Body of pancreas (tissue), 4 donors: ENCODE results near the gene EFS. TPM values are rescaled to one million over a fixed set of nuclear protein-coding genes. Genes with fewer than 3 reads are reported as not detected.
A peak's percentile ranks its signal among the peaks of the same experiment; 100 is the strongest.

Source experiments
- ATAC-seq: fragments of 150-250 bp; one replicate; pipeline ENCODE4 v1.9.1; 2016
- DNase-seq, 4 donors: peaks; one replicate each; pipeline ENCODE4 v3.0.0-alpha.2; 2019
- H3K27ac ChIP-seq, 4 donors: fragments of 200-600 bp; sonication (generic); 1 replicate in 3 of 4; 2 replicates in 1 of 4; pipeline versions ENCODE4 v1.5.1 to v1.6.1; 2016 to 2019; ENCODE audit warnings: mild to moderate bottlenecking in 1 of 4, mixed read lengths in 1 of 4, moderate library complexity in 1 of 4
- H3K27me3 ChIP-seq, 2 donors: fragments of 200-600 bp; sonication (generic); one replicate each; pipeline ENCODE4 v1.6.0; 2016; ENCODE audit warnings: mild to moderate bottlenecking in 1 of 2
- H3K36me3 ChIP-seq, 2 donors: fragments of 200-600 bp; sonication (generic); replicated peaks in 1 of 2; 2 replicates each; pipeline ENCODE4 v1.5.1; 2016; ENCODE audit warnings: low read depth in 2 of 2; ENCODE audit not compliant: insufficient read depth in 1 of 2
- H3K4me1 ChIP-seq: fragments of 200-600 bp; sonication (generic); one replicate; pipeline ENCODE4 v1.6.0; 2016
- H3K4me3 ChIP-seq, 2 donors: fragments of 200-600 bp; sonication (generic); 1 replicate in 1 of 2; 2 replicates in 1 of 2; pipeline ENCODE4 v1.5.1; 2016 to 2019
- H3K9me3 ChIP-seq, 3 donors: fragments of 200-600 bp; sonication (generic); 1 replicate in 2 of 3; 2 replicates in 1 of 3; pipeline ENCODE4 v1.5.1; 2016
- POLR2A ChIP-seq, 3 donors: fragments of 450-650 bp; IDR thresholded peaks; one replicate each; pipeline ENCODE4 v1.6.1; 2016; ENCODE audit warnings: antibody characterized with exemption in 3 of 3, mild to moderate bottlenecking in 2 of 3
- WGBS, 2 donors: methylation state at CpG; one replicate each; pipeline ENCODE4 v1.1.5; 2017; 5-methylcytosine and 5-hydroxymethylcytosine counted together
- intact Hi-C: fragments of 100-400 bp; cut with DNase I; formaldehyde crosslinking; loops from one replicate; pipeline ENCODE4 v1.15.1; 2023
- total RNA-seq, 2 donors: library from RNA; depleted of rRNA; stranded (reverse); fragments of >200 nt; gene quantifications; one replicate each; pipeline ENCODE4 v1.1.0, GENCODE V29; 2016
- TF ChIP-seq, protein P1 (sequence below), 7 experiments: fragments of 450-650 bp in 4 of 7; fragments of 200-600 bp in 3 of 7; sonication (generic) in 3 of 7; IDR thresholded peaks; one replicate each; pipeline ENCODE4 v1.5.1; 2016 to 2019; ENCODE audit warnings: antibody characterized with exemption in 7 of 7

EFS gene
- total RNA-seq, 2 donors from 2014 or later = 0.99 to 1.3 TPM

- no peaks in the 10 kb centered on the region for H3K9me3 ChIP-seq
- H3K27ac ChIP-seq = no peak overlapping the region
- TF ChIP-seq POLR2A (IDR thresholded peaks at IDR 0.05) = no peak
- TF ChIP-seq, protein P1, sequence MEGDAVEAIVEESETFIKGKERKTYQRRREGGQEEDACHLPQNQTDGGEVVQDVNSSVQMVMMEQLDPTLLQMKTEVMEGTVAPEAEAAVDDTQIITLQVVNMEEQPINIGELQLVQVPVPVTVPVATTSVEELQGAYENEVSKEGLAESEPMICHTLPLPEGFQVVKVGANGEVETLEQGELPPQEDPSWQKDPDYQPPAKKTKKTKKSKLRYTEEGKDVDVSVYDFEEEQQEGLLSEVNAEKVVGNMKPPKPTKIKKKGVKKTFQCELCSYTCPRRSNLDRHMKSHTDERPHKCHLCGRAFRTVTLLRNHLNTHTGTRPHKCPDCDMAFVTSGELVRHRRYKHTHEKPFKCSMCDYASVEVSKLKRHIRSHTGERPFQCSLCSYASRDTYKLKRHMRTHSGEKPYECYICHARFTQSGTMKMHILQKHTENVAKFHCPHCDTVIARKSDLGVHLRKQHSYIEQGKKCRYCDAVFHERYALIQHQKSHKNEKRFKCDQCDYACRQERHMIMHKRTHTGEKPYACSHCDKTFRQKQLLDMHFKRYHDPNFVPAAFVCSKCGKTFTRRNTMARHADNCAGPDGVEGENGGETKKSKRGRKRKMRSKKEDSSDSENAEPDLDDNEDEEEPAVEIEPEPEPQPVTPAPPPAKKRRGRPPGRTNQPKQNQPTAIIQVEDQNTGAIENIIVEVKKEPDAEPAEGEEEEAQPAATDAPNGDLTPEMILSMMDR (IDR thresholded peaks at IDR 0.05) = no peak
- no peaks in the 10 kb centered on the region for H3K36me3 ChIP-seq
- peaks cover 8% of the 10 kb centered on the region for H3K4me1 ChIP-seq
- intact Hi-C loops = no loop called here
- no peaks in the 10 kb centered on the region for H3K27me3 ChIP-seq
- peak; percentile 1 for ATAC-seq
- no peak for DNase-seq
- WGBS, 2 donors = 47 to 64% methylated on average over 9 to 16 of the region's 16 CpGs
- H3K4me3 ChIP-seq = no peak overlapping the region
These were observed 15.4 kb upstream of the EFS start for GRCh38 chr14:23380197-23380914.

GRCh38 chr14:23379366-23380196, 14.6 kb upstream of the EFS start:
- Histone ChIP-seq H3K4me3 (no peak overlapping the region), H3K27ac (no peak overlapping the region), H3K36me3 (no peaks in the 10 kb centered on the region), H3K4me1 (peaks cover 6% of the 10 kb centered on the region), H3K27me3 (no peaks in the 10 kb centered on the region), H3K9me3 (no peaks in the 10 kb centered on the region)
- peak; percentile 91 to 94 (median 92) for DNase-seq
- intact Hi-C loops = loop anchor here (10.0 kb wide), 1 partner anchor 115 kb away; no protein-coding TSS in a partner anchor
- TF ChIP-seq POLR2A (IDR thresholded peaks at IDR 0.05) = no peak
- TF ChIP-seq, protein P1 (IDR thresholded peaks at IDR 0.05) = peak; percentile 84 to 99 (median 97)
- ATAC-seq = peak; percentile 99
- 19 to 45% methylated on average over 7 to 12 of the region's 12 CpGs for WGBS, 2 donors

DNA sequence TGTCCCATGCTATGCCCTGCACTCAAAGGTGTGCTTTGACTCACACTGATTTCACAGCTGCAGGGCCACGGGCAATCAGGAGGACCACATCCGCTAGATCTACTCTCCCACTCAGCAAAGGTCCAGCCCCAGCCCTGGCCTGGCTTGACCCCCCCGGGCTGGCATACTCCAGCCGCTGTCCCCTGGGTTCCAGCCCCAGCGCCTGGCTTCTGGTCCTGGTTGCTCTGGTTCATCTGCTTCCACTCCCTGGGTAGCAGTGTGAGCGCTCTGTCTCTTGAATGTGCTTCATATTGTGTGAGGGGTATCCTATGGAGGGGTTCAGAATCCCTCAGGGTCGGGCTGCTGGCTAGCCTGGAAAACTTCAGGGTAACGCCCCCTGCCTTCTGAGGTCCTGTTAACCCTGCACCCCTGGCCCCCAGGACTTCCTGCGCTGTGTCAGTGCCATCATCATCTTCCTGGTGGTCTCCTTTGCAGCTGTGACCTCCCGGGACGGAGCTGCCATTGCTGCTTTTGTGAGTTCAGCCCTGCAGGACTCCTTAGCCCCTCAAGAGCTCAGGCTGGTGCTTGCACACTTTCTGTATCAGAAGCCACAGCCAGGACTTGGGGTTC, 13.7 kb upstream of the EFS start:
- Histone ChIP-seq H3K4me3 (no peak overlapping the region), H3K36me3 (no peaks in the 10 kb centered on the region), H3K27ac (no peak overlapping the region), H3K27me3 (no peaks in the 10 kb centered on the region), H3K9me3 (no peaks in the 10 kb centered on the region), H3K4me1 (peaks cover 6% of the 10 kb centered on the region)
- DNase-seq (no peak), ATAC-seq (no peak)
- intact Hi-C loops = loop anchor here (10.0 kb wide), 1 partner anchor 114 kb away; no protein-coding TSS in a partner anchor
- no peak for TF ChIP-seq POLR2A (IDR thresholded peaks at IDR 0.05)
- TF ChIP-seq, protein P1 (IDR thresholded peaks at IDR 0.05) = no peak
- 72 to 74% methylated on average over 7 to 11 of the region's 11 CpGs for WGBS, 2 donors

- DNase-seq (no peak), ATAC-seq (no peak)
- H3K36me3 ChIP-seq = no peaks in the 10 kb centered on the region
- TF ChIP-seq POLR2A (IDR thresholded peaks at IDR 0.05) = no peak
- TF ChIP-seq, protein P1 (IDR thresholded peaks at IDR 0.05) = no peak
- H3K27ac ChIP-seq = no peak overlapping the region
- H3K4me1 ChIP-seq = peaks cover 6% of the 10 kb centered on the region
- intact Hi-C loops = loop anchor here (10.0 kb wide), 1 partner anchor 113 kb away; no protein-coding TSS in a partner anchor
- H3K27me3 ChIP-seq = no peaks in the 10 kb centered on the region
- 83 to 91% methylated on average over 10 to 13 of the region's 14 CpGs for WGBS, 2 donors
- no peak overlapping the region for H3K4me3 ChIP-seq
- H3K9me3 ChIP-seq = no peaks in the 10 kb centered on the region
These were observed 12.9 kb upstream of the EFS start for GRCh38 chr14:23377573-23378563.
